SK-N-SH (cell line): ENCODE results near the gene DMKN. TPM values are rescaled to one million over a fixed set of nuclear protein-coding genes. Genes with fewer than 3 reads are reported as not detected.

Experiments
- CTCF ChIA-PET: fragments of 300-600, 350-600 bp; formaldehyde crosslinking; extraction: SDS; loops from one replicate; lab custom pipeline; 2021; lab: Yijun Ruan, JAX
- POLR2A ChIA-PET: fragments of 350-600 bp; sonication (Branson Sonifier 250); formaldehyde crosslinking; extraction: SDS; loops from one replicate; lab custom pipeline; 2020; ENCODE audit warnings: antibody characterized with exemption, inconsistent platforms; lab: Yijun Ruan, JAX
- DNase-seq: peaks from one replicate; pipeline ENCODE4 v3.0.0; 2012
- H2AFZ ChIP-seq: fragments of 200-600 bp; sonication (generic); 2 replicates; pipeline ENCODE4 v1.8.1; 2016; ENCODE audit warnings: antibody characterized with exemption, mild to moderate bottlenecking, low read depth
- H3F3A ChIP-seq: fragments of 200-600 bp; sonication (generic); replicated peaks from 2 replicates; pipeline ENCODE3; 2016; ENCODE audit warnings: antibody characterized with exemption, mild to moderate bottlenecking; ENCODE audit not compliant: insufficient read depth
- H3K27ac ChIP-seq, 2 experiments: fragments of 200-500 bp in 1 of 2; fragments of 200-600 bp in 1 of 2; sonication (Bioruptor generic) in 1 of 2; sonication (generic), shearing (Covaris generic) in 1 of 2; 2 replicates each; pipeline versions ENCODE4 v1.5.1 to v1.6.1; 2014 to 2016; ENCODE audit warnings: low read depth in 2 of 2, inconsistent platforms in 1 of 2, low read length in 1 of 2, mild to moderate bottlenecking in 1 of 2, mixed read lengths in 1 of 2
- H3K27me3 ChIP-seq: fragments of 200-600 bp; sonication (generic), shearing (Covaris generic); 2 replicates; pipeline ENCODE4 v1.6.1; 2016; ENCODE audit warnings: mixed run types; ENCODE audit not compliant: insufficient read depth
- H3K36me3 ChIP-seq, 2 experiments: fragments of 200-500 bp in 1 of 2; fragments of 200-600 bp in 1 of 2; sonication (Bioruptor generic) in 1 of 2; sonication (generic) in 1 of 2; replicated peaks in 1 of 2; 2 replicates each; pipeline versions ENCODE3 to v1.5.1; 2014 to 2016; ENCODE audit warnings: low read length in 1 of 2, mild to moderate bottlenecking in 1 of 2; ENCODE audit not compliant: insufficient read depth in 2 of 2, control insufficient read depth in 1 of 2
- H3K4me1 ChIP-seq, 2 experiments: fragments of 200-500 bp in 1 of 2; fragments of 200-600 bp in 1 of 2; sonication (Bioruptor generic) in 1 of 2; sonication (generic), shearing (Covaris generic) in 1 of 2; 2 replicates each; pipeline versions ENCODE4 v1.5.1 to v1.6.1; 2014 to 2016; ENCODE audit warnings: low read depth in 1 of 2, low read length in 1 of 2, mixed run types in 1 of 2; ENCODE audit not compliant: insufficient read depth in 2 of 2, control insufficient read depth in 1 of 2
- H3K4me2 ChIP-seq: fragments of 200-600 bp; sonication (generic), shearing (Covaris generic); 2 replicates; pipeline ENCODE4 v1.6.1; 2017; ENCODE audit warnings: mixed run types
- H3K4me3 ChIP-seq, 2 experiments: fragments of 200-500 bp in 1 of 2; fragments of 200-600 bp in 1 of 2; sonication (Bioruptor generic) in 1 of 2; sonication (generic), shearing (Covaris generic) in 1 of 2; 2 replicates each; pipeline versions ENCODE4 v1.5.1 to v1.8.1; 2014 to 2016; ENCODE audit warnings: low read depth in 2 of 2, inconsistent platforms in 1 of 2, low read length in 1 of 2, mild to moderate bottlenecking in 1 of 2, mixed read lengths in 1 of 2, moderate library complexity in 1 of 2
- H3K79me2 ChIP-seq: fragments of 200-600 bp; sonication (generic); 2 replicates; pipeline ENCODE4 v1.8.1; 2017; ENCODE audit warnings: mild to moderate bottlenecking; ENCODE audit not compliant: insufficient read depth
- H3K9ac ChIP-seq: fragments of 200-600 bp; sonication (generic); 2 replicates; pipeline ENCODE4 v1.6.1; 2017; ENCODE audit warnings: mixed run types
- H3K9me2 ChIP-seq: fragments of 200-600 bp; sonication (generic); 2 replicates; pipeline ENCODE4 v1.6.1; 2017; ENCODE audit warnings: mixed run types
- H3K9me3 ChIP-seq: fragments of 200-600 bp; sonication (generic); 2 replicates; pipeline ENCODE4 v1.6.1; 2017; ENCODE audit warnings: mixed run types, mild to moderate bottlenecking, moderate library complexity
- H4K20me1 ChIP-seq: fragments of 200-600 bp; sonication (generic); 2 replicates; pipeline ENCODE4 v1.6.1; 2017; ENCODE audit warnings: mild to moderate bottlenecking, mixed run types; ENCODE audit not compliant: insufficient read depth
- EZH2phosphoT487 ChIP-seq: fragments of 200-600 bp; sonication (generic); IDR thresholded peaks from 2 replicates; pipeline ENCODE4 v1.6.1; 2017; ENCODE audit warnings: low read depth, mixed run types, mild to moderate bottlenecking, antibody characterized with exemption, moderate library complexity, borderline replicate concordance
- FOSL2 ChIP-seq: IDR thresholded peaks from 2 replicates; pipeline ENCODE4 v1.4.0; 2012; ENCODE audit warnings: low read depth, mild to moderate bottlenecking, moderate library complexity, borderline replicate concordance
- FOXM1 ChIP-seq: IDR thresholded peaks from 2 replicates; pipeline ENCODE4 v1.4.0; 2012; ENCODE audit warnings: low read depth, mild to moderate bottlenecking
- MEF2A ChIP-seq: IDR thresholded peaks from 2 replicates; pipeline ENCODE4 v1.4.0; 2012; ENCODE audit warnings: low read depth, borderline replicate concordance
- MXI1 ChIP-seq: IDR thresholded peaks from 2 replicates; pipeline ENCODE4 v1.6.1; 2012; ENCODE audit warnings: mild to moderate bottlenecking, low read depth, low read length, improper control_type of control experiment
- NFIC ChIP-seq: IDR thresholded peaks from 2 replicates; pipeline ENCODE4 v1.4.0; 2012; ENCODE audit warnings: borderline replicate concordance
- POLR2AphosphoS5 ChIP-seq: IDR thresholded peaks from 2 replicates; pipeline ENCODE4 v1.6.1; 2012; ENCODE audit warnings: low read depth, low read length
- RAD21 ChIP-seq: IDR thresholded peaks from 2 replicates; pipeline ENCODE4 v1.6.1; 2012; ENCODE audit warnings: mild to moderate bottlenecking, low read length
- SIN3A ChIP-seq: IDR thresholded peaks from 2 replicates; pipeline ENCODE4 v1.6.1; 2012; ENCODE audit warnings: low read depth, mild to moderate bottlenecking, low read length, moderate library complexity, borderline replicate concordance
- YY1 ChIP-seq: IDR thresholded peaks from 2 replicates; pipeline ENCODE4 v1.4.0; 2012; ENCODE audit warnings: low read depth, mild to moderate bottlenecking
- WGBS: methylation state at CpG from one replicate; pipeline ENCODE4 v1.1.6; 2017; ENCODE audit warnings: low lambda C conversion rate; 5-methylcytosine and 5-hydroxymethylcytosine counted together
- polyA plus RNA-seq, 3 experiments: library from polyadenylated mRNA; depleted of rRNA; stranded (reverse); fragments of >200 nt; gene quantifications; 2 replicates each; pipeline ENCODE4 v1.2.3, GENCODE V29; 2012
- TF ChIP-seq, protein P1 (sequence below): IDR thresholded peaks from 2 replicates; pipeline ENCODE4 v1.4.0; 2012; ENCODE audit warnings: low read depth, borderline replicate concordance
- TF ChIP-seq, protein P2 (sequence below): IDR thresholded peaks from 2 replicates; pipeline ENCODE4; 2012
- TF ChIP-seq, protein P3 (sequence below): fragments of 200-600 bp; sonication (generic); IDR thresholded peaks from 2 replicates; pipeline ENCODE4 v1.6.1; 2017; ENCODE audit warnings: antibody characterized with exemption, mild to moderate bottlenecking, moderate library complexity
- TF ChIP-seq, protein P4 (sequence below): IDR thresholded peaks from 2 replicates; pipeline ENCODE4 v1.6.1; 2012; ENCODE audit warnings: mild to moderate bottlenecking, low read depth, low read length, moderate library complexity
- TF ChIP-seq, protein P5 (sequence below): IDR thresholded peaks from 2 replicates; pipeline ENCODE4 v1.4.0; 2012; ENCODE audit warnings: low read depth
- TF ChIP-seq, protein P6 (sequence below): fragments of 150-350 bp; IDR thresholded peaks from 2 replicates; pipeline ENCODE4 v1.6.1; 2016; ENCODE audit warnings: mild to moderate bottlenecking, low read depth, low read length

Gene DMKN
- polyA plus RNA-seq, 1 of the 3 experiments (the other 2 are of a cell fraction): not detected

DNA sequence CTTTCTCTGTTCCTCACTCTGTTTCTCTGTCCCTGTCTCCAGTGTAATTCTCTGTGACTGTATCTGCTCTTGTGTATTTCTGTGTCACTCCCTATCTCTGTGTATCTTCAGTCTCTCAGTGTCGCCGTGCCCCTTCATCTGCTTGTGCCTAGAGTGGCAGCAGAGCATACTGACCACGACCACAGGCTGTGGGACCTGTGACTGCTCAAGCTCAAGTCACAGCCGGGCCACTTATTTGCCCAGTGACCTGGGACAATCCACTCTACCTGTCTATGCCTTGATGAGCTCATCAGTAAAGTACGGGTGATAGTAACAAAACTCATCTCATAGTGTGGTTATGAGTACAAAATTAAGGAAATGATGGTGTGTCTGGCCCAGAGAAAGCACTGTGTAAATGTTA, 40.6 kb upstream of the DMKN start (continued):
- TF ChIP-seq MXI1 (no peak), POLR2AphosphoS5 (no peak), EZH2phosphoT487 (no peak), MEF2A (no peak), YY1 (no peak)
- TF ChIP-seq, protein P1, sequence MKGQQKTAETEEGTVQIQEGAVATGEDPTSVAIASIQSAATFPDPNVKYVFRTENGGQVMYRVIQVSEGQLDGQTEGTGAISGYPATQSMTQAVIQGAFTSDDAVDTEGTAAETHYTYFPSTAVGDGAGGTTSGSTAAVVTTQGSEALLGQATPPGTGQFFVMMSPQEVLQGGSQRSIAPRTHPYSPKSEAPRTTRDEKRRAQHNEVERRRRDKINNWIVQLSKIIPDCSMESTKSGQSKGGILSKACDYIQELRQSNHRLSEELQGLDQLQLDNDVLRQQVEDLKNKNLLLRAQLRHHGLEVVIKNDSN: no peak
- TF ChIP-seq, protein P2, sequence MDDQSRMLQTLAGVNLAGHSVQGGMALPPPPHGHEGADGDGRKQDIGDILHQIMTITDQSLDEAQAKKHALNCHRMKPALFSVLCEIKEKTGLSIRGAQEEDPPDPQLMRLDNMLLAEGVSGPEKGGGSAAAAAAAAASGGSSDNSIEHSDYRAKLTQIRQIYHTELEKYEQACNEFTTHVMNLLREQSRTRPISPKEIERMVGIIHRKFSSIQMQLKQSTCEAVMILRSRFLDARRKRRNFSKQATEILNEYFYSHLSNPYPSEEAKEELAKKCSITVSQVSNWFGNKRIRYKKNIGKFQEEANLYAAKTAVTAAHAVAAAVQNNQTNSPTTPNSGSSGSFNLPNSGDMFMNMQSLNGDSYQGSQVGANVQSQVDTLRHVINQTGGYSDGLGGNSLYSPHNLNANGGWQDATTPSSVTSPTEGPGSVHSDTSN: no peak
- TF ChIP-seq, protein P3, sequence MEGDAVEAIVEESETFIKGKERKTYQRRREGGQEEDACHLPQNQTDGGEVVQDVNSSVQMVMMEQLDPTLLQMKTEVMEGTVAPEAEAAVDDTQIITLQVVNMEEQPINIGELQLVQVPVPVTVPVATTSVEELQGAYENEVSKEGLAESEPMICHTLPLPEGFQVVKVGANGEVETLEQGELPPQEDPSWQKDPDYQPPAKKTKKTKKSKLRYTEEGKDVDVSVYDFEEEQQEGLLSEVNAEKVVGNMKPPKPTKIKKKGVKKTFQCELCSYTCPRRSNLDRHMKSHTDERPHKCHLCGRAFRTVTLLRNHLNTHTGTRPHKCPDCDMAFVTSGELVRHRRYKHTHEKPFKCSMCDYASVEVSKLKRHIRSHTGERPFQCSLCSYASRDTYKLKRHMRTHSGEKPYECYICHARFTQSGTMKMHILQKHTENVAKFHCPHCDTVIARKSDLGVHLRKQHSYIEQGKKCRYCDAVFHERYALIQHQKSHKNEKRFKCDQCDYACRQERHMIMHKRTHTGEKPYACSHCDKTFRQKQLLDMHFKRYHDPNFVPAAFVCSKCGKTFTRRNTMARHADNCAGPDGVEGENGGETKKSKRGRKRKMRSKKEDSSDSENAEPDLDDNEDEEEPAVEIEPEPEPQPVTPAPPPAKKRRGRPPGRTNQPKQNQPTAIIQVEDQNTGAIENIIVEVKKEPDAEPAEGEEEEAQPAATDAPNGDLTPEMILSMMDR: no peak
- TF ChIP-seq, protein P4, sequence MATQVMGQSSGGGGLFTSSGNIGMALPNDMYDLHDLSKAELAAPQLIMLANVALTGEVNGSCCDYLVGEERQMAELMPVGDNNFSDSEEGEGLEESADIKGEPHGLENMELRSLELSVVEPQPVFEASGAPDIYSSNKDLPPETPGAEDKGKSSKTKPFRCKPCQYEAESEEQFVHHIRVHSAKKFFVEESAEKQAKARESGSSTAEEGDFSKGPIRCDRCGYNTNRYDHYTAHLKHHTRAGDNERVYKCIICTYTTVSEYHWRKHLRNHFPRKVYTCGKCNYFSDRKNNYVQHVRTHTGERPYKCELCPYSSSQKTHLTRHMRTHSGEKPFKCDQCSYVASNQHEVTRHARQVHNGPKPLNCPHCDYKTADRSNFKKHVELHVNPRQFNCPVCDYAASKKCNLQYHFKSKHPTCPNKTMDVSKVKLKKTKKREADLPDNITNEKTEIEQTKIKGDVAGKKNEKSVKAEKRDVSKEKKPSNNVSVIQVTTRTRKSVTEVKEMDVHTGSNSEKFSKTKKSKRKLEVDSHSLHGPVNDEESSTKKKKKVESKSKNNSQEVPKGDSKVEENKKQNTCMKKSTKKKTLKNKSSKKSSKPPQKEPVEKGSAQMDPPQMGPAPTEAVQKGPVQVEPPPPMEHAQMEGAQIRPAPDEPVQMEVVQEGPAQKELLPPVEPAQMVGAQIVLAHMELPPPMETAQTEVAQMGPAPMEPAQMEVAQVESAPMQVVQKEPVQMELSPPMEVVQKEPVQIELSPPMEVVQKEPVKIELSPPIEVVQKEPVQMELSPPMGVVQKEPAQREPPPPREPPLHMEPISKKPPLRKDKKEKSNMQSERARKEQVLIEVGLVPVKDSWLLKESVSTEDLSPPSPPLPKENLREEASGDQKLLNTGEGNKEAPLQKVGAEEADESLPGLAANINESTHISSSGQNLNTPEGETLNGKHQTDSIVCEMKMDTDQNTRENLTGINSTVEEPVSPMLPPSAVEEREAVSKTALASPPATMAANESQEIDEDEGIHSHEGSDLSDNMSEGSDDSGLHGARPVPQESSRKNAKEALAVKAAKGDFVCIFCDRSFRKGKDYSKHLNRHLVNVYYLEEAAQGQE: no peak

DNA sequence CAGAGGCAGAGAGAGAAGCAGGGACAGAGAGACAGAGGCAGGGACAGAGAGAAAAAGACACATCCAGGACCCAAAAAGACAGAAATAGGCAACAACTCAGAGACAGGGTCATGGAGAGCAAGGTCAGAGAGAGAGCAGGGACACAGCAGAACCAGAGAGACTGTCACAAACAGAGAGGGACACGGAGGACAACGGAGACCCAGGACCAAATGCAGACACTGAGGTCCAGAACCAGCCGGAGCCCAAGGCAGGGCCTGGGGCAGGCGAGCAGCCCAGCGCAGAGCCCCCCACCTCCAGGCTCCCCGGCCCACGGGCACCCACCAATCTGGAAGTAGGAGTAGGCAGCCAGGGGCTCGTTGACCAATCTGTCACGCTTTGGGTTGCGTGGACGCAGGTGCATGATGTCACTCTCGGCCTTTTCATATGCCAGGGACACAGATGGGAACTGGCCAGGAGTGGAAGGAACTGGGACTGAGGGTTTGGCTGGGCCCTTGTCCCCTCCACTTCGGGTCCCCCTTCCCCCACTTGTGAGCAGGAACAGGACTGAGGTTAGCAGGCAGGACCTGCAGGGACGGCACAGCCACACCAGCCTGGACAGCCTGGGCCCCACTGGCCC, 40.0 kb upstream of the DMKN start:
- Histone ChIP-seq H3K4me2 (no peak overlapping the region), H3F3A (no peaks in the 10 kb centered on the region), H3K4me3 (no peak overlapping the region), H3K79me2 (no peaks in the 10 kb centered on the region), H3K36me3 (no peaks in the 10 kb centered on the region), H3K9me3 (no peaks in the 10 kb centered on the region), H2AFZ (no peak overlapping the region), H3K27me3 (peaks cover 3% of the 10 kb centered on the region), H3K27ac (no peak overlapping the region), H4K20me1 (peaks cover 5% of the 10 kb centered on the region; the same call in 1 of the 2 replicates), H3K4me1 (peaks cover 0 to 8% of the 10 kb centered on the region in 2 experiments; a peak in 1 of 4 replicates), H3K9ac (no peak overlapping the region), H3K9me2 (no peaks in the 10 kb centered on the region)
- TF ChIP-seq, protein P2: no peak
- no peak for TF ChIP-seq FOSL2
- no peak for TF ChIP-seq FOXM1
- TF ChIP-seq NFIC: no peak
- TF ChIP-seq YY1: no peak
- TF ChIP-seq RAD21: no peak
- TF ChIP-seq, protein P5, sequence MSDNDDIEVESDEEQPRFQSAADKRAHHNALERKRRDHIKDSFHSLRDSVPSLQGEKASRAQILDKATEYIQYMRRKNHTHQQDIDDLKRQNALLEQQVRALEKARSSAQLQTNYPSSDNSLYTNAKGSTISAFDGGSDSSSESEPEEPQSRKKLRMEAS: no peak
- no peak for TF ChIP-seq EZH2phosphoT487
- TF ChIP-seq, protein P6, sequence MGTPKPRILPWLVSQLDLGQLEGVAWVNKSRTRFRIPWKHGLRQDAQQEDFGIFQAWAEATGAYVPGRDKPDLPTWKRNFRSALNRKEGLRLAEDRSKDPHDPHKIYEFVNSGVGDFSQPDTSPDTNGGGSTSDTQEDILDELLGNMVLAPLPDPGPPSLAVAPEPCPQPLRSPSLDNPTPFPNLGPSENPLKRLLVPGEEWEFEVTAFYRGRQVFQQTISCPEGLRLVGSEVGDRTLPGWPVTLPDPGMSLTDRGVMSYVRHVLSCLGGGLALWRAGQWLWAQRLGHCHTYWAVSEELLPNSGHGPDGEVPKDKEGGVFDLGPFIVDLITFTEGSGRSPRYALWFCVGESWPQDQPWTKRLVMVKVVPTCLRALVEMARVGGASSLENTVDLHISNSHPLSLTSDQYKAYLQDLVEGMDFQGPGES: no peak
- no peak for TF ChIP-seq SIN3A
- 55% methylated on average over 4 of the region's 14 CpGs for WGBS
- POLR2A ChIA-PET: no interaction called here
- CTCF ChIA-PET: no interaction called here
- no peak for DNase-seq
